IgD-negative memory B cell (primary cell): Measurements from ENCODE around the gene CCND1. TPM values are rescaled to one million over a fixed set of nuclear protein-coding genes. Genes with fewer than 3 reads are reported as not detected.
"Not testable (repeated sequence)": the region's sequence is repeated elsewhere in the genome, so short reads cannot be mapped to it uniquely, and the experiment has no call there.

Experiments used
- H3K27ac Mint-ChIP-seq, 3 donors: one replicate each; pipeline ENCODE4 v1.8.0; 2020 to 2022; ENCODE audit warnings: mild to moderate bottlenecking in 3 of 3, mixed read lengths in 3 of 3, moderate library complexity in 1 of 3
- H3K27me3 Mint-ChIP-seq: one replicate; pipeline ENCODE4 v1.8.0; 2021; ENCODE audit warnings: mixed read lengths
- H3K36me3 Mint-ChIP-seq: one replicate; pipeline ENCODE4 v1.8.0; 2020; ENCODE audit warnings: mild to moderate bottlenecking, mixed read lengths
- H3K4me1 Mint-ChIP-seq, 3 donors: one replicate each; pipeline ENCODE4 v1.8.0; 2020 to 2022; ENCODE audit warnings: mixed read lengths in 3 of 3, mild to moderate bottlenecking in 1 of 3
- H3K4me3 Mint-ChIP-seq, 4 donors: one replicate each; pipeline ENCODE4 v1.8.0; 2020 to 2022; ENCODE audit warnings: mild to moderate bottlenecking in 4 of 4, mixed read lengths in 4 of 4, moderate library complexity in 3 of 4
- H3K9me3 Mint-ChIP-seq, 3 donors: one replicate each; pipeline ENCODE4 v1.8.0; 2020 to 2021; ENCODE audit warnings: mixed read lengths in 3 of 3, mild to moderate bottlenecking in 1 of 3
- polyA plus RNA-seq: library from polyadenylated mRNA; unstranded; fragments of 300-500 nt; fragmentation: Illumina TruSeq; gene quantifications from one replicate; pipeline ENCODE4 v1.2.3, GENCODE V29; 2021

Gene CCND1
- polyA plus RNA-seq, 1 donor from 2014 or later = 9.6 TPM

GRCh38 chr11:69671734-69672465 lies 30.9 kb downstream of the CCND1 start:
- Mint-ChIP-seq H3K36me3 (no peaks in the 10 kb centered on the region), H3K27ac (peak overlapping the region in 1 of 3 donors; percentile 77), H3K4me1 (peaks cover 20 to 26% (median 25%) of the 10 kb centered on the region in 3 donors), H3K27me3 (peaks cover 2% of the 10 kb centered on the region), H3K9me3 (no peaks in the 10 kb centered on the region), H3K4me3 (peak overlapping the region in 1 of 4 donors; percentile 99)

DNA sequence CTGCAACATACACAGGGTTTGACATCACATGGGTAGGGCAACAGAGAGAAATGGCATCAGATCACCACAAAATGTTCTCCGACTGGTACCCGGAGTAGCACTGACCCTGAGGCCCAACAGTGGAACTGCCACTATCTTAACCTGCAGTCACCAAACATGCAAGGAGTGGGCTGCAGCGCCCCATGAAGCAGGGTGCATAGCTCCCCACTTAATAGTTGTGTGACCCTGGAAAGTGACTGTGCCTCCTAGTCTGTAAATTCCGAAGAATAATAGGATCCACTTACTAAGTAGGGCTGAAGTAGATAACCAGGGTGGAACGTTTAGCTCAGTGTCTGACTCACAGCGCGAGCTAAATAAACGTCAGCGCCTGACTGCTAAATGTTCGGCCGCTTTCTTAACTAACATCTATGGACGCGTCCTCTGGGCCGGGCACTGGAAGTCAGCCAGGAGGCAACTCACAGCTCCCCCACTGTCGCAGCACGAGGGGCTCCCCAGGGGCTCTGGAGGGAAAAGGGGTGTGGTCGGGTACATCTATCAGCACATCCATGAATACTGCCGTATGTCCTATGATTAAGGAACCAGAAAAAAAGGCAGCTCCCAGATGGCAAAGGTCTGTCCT lies 33.4 kb downstream of the CCND1 start:
- H3K4me3 Mint-ChIP-seq = peak overlapping the region; percentile 93 to 99 (median 96)
- H3K4me1 Mint-ChIP-seq = peaks cover 20 to 26% (median 25%) of the 10 kb centered on the region in 3 donors
- peak overlapping the region; percentile 89 to 97 (median 96) for H3K27ac Mint-ChIP-seq
- no peaks in the 10 kb centered on the region for H3K36me3 Mint-ChIP-seq
- H3K9me3 Mint-ChIP-seq = no peaks in the 10 kb centered on the region
- H3K27me3 Mint-ChIP-seq = peaks cover 2% of the 10 kb centered on the region

DNA sequence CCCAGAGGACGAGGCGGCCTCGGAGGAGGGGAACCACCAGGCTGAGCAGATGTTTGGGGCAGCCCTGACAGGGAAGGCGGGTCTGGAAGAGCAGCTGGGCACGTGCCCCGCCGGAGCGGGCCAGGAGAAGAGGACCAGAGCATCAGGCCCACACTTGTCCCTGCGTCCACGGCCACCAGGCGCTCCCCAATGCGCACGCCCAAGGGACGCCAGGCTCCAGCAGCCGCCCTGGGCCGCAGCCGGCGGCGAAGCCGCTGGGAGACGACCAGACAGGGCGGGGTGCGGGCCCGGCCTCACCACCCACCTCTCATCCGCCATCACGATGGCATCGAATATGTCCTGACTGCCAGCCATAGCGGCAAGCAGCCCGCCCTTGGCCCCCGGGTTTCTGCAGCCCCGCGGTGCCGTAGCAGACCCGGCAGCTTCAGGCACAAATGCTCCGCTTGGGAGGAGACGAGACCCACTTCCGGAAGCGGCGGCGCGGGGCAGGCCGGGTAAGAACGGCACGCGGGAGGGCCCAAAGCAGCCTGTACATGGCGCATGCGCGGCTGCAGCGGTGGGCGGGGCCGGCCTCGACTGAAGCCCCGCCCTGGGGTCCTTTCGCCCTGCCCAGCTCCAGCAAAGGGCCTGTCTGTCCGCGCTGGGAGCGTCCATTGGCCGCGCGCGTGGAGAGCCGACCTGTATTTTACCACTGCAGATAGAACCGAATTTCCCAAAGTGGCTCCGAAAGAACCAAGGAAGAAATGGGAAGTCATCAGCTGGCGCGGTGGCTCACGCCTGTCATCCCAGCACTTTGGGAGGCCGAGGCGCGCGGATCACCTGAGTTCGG lies 34.1 kb downstream of the CCND1 start, which contains the start of gene LTO1:
TSS of gene LTO1 (minus strand) at position 468 of the 829 bp plus-strand sequence. CDS start at position 354, 114 bp downstream.
- H3K27me3 Mint-ChIP-seq = peaks cover 2% of the 10 kb centered on the region
- peak within 1 kb of the TSS; percentile 95 to 99 (median 98) for H3K4me3 Mint-ChIP-seq
- H3K4me1 Mint-ChIP-seq = peaks cover 19 to 24% (median 24%) of the 10 kb centered on the region in 3 donors
- H3K36me3 Mint-ChIP-seq = no peaks in the 10 kb centered on the region
- peak within 1 kb of the TSS; percentile 96 to 97 (median 96) for H3K27ac Mint-ChIP-seq
- H3K9me3 Mint-ChIP-seq = no peaks in the 10 kb centered on the region

DNA sequence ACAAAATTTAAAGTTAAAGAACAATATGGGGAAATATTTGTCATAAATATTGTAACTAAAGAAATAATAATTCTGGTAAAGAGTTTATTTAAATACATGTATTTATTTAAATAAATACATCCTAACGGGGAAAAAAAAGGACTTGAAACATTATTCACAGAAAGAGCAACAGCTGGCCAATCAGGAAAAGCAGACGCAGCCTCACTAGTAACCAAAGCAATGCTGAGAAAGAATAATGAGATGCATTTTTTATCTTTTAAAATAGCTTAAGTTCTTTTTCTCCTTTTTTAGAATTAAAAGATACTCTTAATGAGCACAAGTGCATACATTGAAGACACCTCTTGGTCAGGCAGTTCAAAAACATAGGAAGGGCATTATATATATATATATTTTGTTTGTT lies 36.8 kb downstream of the CCND1 start:
- Mint-ChIP-seq H3K4me1 (peaks cover 13 to 15% (median 15%) of the 10 kb centered on the region in 3 donors), H3K36me3 (no peaks in the 10 kb centered on the region), H3K27me3 (peaks cover 2% of the 10 kb centered on the region), H3K4me3 (no peak overlapping the region), H3K9me3 (no peaks in the 10 kb centered on the region), H3K27ac (no peak overlapping the region)

DNA sequence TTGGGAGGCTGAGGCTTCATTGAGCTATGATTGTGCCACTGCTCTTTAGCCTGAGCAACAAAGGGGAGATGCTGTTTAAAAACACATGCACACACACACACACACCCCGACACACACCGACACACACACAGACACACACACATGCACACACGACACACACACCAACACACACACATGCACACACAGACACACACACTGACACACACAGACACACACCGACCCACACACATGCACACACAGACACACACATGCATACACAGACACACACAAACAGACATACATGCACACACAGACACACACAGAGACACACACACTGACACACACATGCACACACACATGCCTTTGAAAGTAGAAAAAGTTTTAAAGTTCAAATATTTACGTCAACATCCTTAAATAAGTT lies 39.7 kb downstream of the CCND1 start:
- peaks cover 2 to 4% (median 3%) of the 10 kb centered on the region in 3 donors for H3K4me1 Mint-ChIP-seq
- H3K9me3 Mint-ChIP-seq = no peaks in the 10 kb centered on the region
- no peak overlapping the region for H3K4me3 Mint-ChIP-seq
- no peaks in the 10 kb centered on the region for H3K36me3 Mint-ChIP-seq
- H3K27ac Mint-ChIP-seq = no peak overlapping the region
- peaks cover 7% of the 10 kb centered on the region for H3K27me3 Mint-ChIP-seq

DNA sequence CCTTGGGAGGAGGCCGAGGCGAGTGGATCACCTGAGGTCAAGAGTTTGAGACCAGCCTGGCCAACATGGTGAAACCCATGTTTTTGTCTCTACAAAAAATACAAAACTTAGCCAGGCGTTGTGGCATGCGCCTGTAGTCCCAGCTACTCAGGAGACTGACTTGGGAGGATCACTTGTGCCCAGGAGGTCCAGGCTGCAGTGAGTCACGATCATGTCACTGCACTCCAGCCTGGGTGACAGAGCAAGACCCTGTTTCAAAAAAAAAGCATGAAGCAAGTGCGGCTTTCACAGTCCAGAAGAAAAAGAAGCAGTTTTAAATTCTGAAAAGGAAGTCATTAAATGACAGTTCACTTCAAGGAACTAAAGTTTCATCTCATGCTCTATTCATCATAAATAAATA lies 41.3 kb downstream of the CCND1 start:
- Mint-ChIP-seq H3K36me3 (no peaks in the 10 kb centered on the region), H3K4me1 (peaks cover 3 to 5% (median 5%) of the 10 kb centered on the region in 3 donors), H3K27me3 (peaks cover 15% of the 10 kb centered on the region), H3K27ac (no peak overlapping the region), H3K9me3 (no peaks in the 10 kb centered on the region), H3K4me3 (no peak overlapping the region)

GRCh38 chr11:69682681-69683326 lies 41.8 kb downstream of the CCND1 start:
- H3K27ac Mint-ChIP-seq = no peak overlapping the region
- H3K27me3 Mint-ChIP-seq = peaks cover 17% of the 10 kb centered on the region

GRCh38 chr11:69683764-69684333 lies 42.9 kb downstream of the CCND1 start:
- H3K27ac Mint-ChIP-seq = no peak overlapping the region
- no peaks in the 10 kb centered on the region for H3K9me3 Mint-ChIP-seq
- H3K4me1 Mint-ChIP-seq = peaks cover 3 to 5% (median 5%) of the 10 kb centered on the region in 3 donors
- peak overlapping the region in 1 of 4 donors; percentile 3 for H3K4me3 Mint-ChIP-seq
- H3K36me3 Mint-ChIP-seq = no peaks in the 10 kb centered on the region
- H3K27me3 Mint-ChIP-seq = peaks cover 17% of the 10 kb centered on the region

More at GRCh38 chr11:69682681-69683326, 41.8 kb downstream of the CCND1 start:
- H3K4me3 Mint-ChIP-seq = no peak overlapping the region
- H3K36me3 Mint-ChIP-seq = no peaks in the 10 kb centered on the region
- H3K4me1 Mint-ChIP-seq = peaks cover 3 to 5% (median 5%) of the 10 kb centered on the region in 3 donors
- no peaks in the 10 kb centered on the region for H3K9me3 Mint-ChIP-seq

- Mint-ChIP-seq H3K4me1 (peaks cover 3 to 5% (median 5%) of the 10 kb centered on the region in 3 donors), H3K4me3 (no peak overlapping the region), H3K36me3 (no peaks in the 10 kb centered on the region), H3K9me3 (no peaks in the 10 kb centered on the region), H3K27ac (no peak overlapping the region), H3K27me3 (peaks cover 17% of the 10 kb centered on the region)
Observed at GRCh38 chr11:69684651-69685050, 43.7 kb downstream of the CCND1 start.

DNA sequence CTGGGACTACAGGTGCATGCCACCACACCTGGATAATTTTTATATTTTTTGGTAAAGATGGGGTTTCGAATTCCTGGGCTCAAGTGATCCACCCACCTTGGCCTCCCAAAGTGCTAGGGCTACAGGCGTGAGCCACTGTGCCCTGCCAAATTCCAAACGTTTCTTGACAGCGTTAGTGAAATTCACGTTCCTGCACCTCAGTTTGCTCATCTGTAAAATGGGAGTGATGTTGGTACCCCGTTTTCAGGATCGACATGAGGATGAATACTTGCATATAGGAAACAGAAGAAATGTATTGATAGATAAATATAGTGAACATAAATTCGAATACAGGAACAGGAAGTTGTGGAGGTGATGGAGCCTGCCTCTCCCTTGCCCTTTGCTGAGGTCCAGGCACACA lies 44.4 kb downstream of the CCND1 start:
- Mint-ChIP-seq H3K9me3 (no peaks in the 10 kb centered on the region), H3K27me3 (peaks cover 22% of the 10 kb centered on the region), H3K36me3 (no peaks in the 10 kb centered on the region), H3K27ac (no peak overlapping the region), H3K4me1 (peaks cover 3 to 5% (median 5%) of the 10 kb centered on the region in 3 donors), H3K4me3 (peak overlapping the region in 1 of 4 donors; percentile 67)

DNA sequence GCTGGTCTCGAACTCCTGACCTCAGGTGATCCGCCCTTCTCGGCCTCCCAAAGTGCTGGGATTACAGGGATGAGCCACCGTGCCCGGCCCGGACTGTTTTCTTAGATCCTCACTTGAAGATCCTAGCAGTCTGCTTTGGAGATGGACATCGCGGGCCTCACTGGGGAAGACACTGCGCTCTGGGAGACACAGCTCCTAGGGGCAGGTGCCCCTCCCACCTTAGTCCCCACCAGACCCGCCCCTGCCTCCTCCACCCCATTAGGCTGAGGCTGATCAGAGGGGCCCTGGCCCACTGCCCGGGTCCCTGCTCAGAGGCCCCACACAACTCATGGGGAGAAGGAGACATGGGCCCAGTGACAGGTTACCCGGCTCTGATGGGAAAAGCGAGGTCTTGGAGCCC lies 45.5 kb downstream of the CCND1 start:
- peaks cover 0 to 3% (median 0%) of the 10 kb centered on the region in 3 donors for H3K9me3 Mint-ChIP-seq
- peaks cover 30% of the 10 kb centered on the region for H3K27me3 Mint-ChIP-seq
- H3K4me1 Mint-ChIP-seq = peaks cover 3 to 5% (median 3%) of the 10 kb centered on the region in 3 donors
- H3K36me3 Mint-ChIP-seq = no peaks in the 10 kb centered on the region
- H3K27ac Mint-ChIP-seq = no peak overlapping the region
- H3K4me3 Mint-ChIP-seq = no peak overlapping the region

DNA sequence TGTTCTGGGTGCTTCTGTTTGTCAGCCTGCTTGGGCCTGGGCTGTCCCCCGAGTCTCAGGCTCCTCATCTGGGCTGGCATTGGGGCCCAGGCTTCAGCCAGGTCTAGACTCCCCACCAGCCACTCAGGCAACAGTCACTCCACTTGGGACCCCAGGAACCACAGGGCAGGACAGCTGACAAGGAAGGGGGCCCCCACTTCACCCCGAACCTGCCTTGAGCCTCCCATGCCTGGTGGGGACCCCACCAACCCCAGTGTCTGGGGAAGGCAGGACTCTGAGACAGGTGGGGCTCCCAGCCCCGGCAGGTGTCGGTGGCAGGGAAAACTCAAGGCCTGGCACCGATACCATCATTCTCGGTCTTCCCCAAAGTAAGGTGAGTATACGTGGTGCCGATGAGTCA lies 45.9 kb downstream of the CCND1 start:
- Mint-ChIP-seq H3K4me3 (no peak overlapping the region), H3K36me3 (no peaks in the 10 kb centered on the region), H3K27ac (no peak overlapping the region), H3K27me3 (peaks cover 33% of the 10 kb centered on the region), H3K9me3 (peaks cover 0 to 3% (median 0%) of the 10 kb centered on the region in 3 donors), H3K4me1 (peaks cover 3 to 5% (median 3%) of the 10 kb centered on the region in 3 donors)

- H3K9me3 Mint-ChIP-seq, H3K4me1 Mint-ChIP-seq, H3K36me3 Mint-ChIP-seq, H3K27ac Mint-ChIP-seq, H3K4me3 Mint-ChIP-seq: not testable (repeated sequence)
- peaks cover 40% of the 10 kb centered on the region for H3K27me3 Mint-ChIP-seq
Observed at GRCh38 chr11:69687969-69688771, 47.2 kb downstream of the CCND1 start.
